AG10803 (cell line): ENCODE results near the gene GPR35.

Experiments used
- DNase-seq: peaks from one replicate; pipeline ENCODE4 v3.0.0; 2010; ENCODE audit warnings: low read depth
- H3K4me3 ChIP-seq: 2 replicates; pipeline ENCODE4 v1.5.1; 2011; ENCODE audit warnings: mild to moderate bottlenecking, low read length, control low read depth
- TF ChIP-seq, protein P1 (sequence below): conservative IDR thresholded peaks from 2 replicates; pipeline ENCODE4 v1.5.1; 2011; ENCODE audit warnings: mild to moderate bottlenecking, low read length, control low read depth, inconsistent platforms

Gene GPR35

DNA sequence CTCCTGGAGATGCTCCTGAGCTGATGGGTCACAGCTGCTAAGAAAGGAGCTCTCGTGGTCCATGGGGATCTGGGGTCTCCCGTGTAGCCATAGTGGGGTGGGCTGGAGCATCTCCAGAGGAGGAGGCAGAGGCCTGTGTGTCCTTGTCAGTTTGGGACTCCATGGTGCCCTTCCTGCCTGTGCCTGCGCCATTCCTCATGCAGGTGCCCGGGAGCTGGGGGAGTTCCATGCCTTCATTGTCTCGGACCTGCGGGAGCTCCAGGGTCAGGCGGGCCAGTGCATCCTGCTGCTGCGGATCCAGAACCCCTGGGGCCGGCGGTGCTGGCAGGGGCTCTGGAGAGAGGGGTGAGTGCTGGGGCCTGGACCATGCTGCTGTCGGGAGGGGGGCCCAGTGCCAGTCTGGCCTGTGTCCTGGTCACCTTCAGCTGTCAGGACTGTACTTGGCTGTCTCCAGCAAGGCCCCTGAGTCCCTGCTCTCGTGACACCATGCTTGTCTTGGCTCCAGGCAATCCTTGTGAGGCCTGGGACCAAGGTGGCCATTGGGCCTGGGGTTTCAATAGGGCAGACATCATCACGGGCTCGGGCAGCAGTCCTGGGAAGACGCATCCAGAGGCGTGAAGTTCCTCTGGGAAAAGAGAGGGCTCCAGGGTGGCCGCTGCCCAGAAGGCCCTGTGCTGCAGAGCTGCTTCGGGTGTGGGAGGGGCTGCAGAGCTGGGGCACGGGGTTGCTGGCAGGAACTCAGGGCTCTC, 31.4 kb upstream of the GPR35 start:
- DNase-seq: no peak
- TF ChIP-seq, protein P1, sequence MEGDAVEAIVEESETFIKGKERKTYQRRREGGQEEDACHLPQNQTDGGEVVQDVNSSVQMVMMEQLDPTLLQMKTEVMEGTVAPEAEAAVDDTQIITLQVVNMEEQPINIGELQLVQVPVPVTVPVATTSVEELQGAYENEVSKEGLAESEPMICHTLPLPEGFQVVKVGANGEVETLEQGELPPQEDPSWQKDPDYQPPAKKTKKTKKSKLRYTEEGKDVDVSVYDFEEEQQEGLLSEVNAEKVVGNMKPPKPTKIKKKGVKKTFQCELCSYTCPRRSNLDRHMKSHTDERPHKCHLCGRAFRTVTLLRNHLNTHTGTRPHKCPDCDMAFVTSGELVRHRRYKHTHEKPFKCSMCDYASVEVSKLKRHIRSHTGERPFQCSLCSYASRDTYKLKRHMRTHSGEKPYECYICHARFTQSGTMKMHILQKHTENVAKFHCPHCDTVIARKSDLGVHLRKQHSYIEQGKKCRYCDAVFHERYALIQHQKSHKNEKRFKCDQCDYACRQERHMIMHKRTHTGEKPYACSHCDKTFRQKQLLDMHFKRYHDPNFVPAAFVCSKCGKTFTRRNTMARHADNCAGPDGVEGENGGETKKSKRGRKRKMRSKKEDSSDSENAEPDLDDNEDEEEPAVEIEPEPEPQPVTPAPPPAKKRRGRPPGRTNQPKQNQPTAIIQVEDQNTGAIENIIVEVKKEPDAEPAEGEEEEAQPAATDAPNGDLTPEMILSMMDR: no peak
- H3K4me3 ChIP-seq: no peak overlapping the region

DNA sequence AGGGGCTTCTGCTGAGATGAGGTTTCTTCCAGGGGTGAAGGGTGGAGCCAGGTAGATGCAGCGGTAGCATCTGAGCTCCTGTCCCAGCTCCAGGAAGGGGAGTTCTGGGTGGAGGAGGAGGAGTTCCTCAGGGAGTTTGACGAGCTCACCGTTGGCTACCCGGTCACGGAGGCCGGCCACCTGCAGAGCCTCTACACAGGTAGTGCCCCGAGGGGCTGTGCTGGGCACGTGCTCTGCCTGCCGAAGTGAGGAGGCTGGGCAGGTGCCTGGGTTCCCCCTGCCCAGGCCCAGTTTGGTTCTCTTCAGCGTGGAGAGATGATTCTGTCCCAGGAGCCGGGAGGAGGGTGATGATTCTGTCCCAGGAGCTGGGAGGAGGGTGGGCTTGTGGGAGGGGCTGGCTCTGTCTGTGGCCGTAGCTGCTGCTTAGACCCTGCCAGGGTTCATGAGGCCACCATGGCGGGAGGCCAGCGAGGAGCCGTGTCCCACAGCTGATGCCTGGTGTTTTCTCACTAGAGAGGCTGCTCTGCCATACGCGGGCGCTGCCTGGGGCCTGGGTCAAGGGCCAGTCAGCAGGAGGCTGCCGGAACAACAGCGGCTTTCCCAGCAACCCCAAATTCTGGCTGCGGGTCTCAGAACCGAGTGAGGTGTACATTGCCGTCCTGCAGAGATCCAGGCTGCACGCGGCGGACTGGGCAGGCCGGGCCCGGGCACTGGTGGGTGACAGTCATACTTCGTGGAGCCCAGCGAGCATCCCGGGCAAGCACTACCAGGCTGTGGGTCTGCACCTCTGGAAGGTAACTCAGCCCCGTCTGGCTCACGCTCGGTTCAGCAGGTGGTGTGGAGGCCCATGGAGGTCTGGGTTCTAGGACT, 30.5 kb upstream of the GPR35 start:
- no peak for DNase-seq
- TF ChIP-seq, protein P1: no peak
- no peak overlapping the region for H3K4me3 ChIP-seq

DNA sequence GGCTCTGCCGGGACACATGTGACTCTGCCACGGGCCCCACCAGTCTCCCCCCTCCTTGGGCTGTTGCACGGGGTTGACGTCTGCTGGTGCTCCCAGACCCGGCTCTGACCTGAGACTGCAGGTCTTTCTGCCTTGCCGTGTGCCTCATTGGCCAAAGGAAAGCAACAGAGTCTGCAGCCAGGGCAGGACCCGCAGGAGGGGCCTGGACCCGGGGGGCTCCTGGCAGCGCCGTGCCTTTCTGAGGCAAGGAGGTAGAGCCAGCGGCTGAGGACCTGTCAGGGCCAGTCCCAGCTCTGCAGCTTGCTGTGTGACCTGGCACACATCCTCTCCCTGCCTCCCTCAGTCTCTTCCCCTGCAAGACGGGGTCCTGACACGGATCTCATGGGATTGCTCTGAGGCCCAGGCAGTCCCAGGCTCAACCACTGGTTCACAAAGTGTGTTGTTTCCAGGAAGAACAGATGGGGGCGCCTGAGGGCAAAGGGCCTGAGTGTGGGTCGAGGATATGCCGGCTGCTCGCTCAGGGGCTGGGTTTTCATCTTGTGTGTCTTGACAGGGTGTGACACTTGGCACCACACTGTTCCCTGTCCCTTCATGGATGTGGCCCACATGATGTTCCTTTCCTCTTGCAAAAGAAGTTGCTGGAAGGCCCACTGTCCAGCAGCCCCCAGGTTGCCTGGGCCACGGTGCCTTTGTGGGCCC, 29.8 kb upstream of the GPR35 start:
- TF ChIP-seq, protein P1: peak; percentile 10; the same call in 1 of the 2 replicates
- no peak overlapping the region for H3K4me3 ChIP-seq
- DNase-seq: no peak

DNA sequence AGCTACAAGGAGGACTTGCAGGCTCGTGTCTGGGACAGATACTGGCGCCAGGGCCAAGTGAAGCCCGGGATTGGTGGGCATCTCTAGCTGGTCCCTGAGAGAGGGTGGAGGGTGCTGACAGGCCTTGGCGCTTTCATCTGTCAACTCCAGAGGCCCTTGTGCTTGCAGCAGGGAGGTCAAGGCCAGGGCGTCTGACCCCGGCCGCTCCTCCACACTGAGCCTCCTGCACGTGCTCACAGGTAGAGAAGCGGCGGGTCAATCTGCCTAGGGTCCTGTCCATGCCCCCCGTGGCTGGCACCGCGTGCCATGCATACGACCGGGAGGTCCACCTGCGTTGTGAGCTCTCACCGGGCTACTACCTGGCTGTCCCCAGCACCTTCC, 29.2 kb upstream of the GPR35 start:
- no peak for DNase-seq
- TF ChIP-seq, protein P1: no peak
- no peak overlapping the region for H3K4me3 ChIP-seq

DNA sequence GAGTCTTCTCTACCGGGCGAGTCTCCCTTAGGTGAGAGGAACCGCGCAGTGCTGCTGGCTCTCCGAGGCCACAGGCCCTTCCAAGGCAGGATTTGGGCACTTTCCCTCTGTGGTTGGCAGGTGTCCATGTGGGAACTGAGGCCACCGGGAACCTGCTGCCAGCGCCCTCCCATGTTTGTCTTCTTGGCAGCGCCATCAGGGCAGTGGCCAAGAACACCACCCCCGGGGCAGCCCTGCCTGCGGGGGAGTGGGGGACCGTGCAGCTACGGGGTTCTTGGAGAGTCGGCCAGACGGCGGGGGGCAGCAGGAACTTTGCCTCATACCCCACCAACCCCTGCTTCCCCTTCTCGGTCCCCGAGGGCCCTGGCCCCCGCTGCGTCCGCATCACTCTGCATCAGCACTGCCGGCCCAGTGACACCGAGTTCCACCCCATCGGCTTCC, 28.8 kb upstream of the GPR35 start:
- TF ChIP-seq, protein P1: no peak
- H3K4me3 ChIP-seq: no peak overlapping the region
- DNase-seq: no peak

DNA sequence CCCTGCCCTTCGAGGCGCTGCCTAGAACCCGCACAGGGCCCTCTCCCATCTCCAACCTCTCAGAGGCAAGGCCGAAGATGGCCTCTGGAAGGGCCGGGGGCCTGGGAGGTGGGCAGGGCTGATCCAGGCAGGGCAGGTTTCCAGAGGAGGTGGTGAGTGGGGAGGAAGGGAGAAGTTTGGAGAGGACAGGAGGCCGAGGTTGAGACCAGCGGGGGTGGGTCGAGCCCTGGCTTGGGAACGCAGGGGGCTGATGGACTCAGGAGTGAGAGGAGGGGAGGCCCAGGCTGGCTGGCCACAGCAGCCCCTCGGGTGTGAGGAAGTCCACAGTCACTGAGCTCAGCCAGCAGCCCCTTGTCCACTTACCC, 28.2 kb upstream of the GPR35 start:
- H3K4me3 ChIP-seq: no peak overlapping the region
- TF ChIP-seq, protein P1: no peak
- DNase-seq: no peak
